ENCODE results near the gene PCDHA13.

The PCDHA13 gene

DNA sequence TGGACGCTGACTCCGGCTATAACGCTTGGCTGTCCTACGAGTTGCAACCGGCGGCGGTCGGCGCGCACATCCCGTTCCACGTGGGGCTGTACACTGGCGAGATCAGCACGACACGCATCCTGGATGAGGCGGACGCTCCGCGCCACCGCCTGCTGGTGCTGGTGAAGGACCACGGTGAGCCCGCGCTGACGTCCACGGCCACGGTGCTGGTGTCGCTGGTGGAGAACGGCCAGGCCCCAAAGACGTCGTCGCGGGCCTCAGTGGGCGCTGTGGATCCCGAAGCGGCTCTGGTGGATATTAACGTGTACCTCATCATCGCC, 4.7 kb upstream of the PCDHA13 start:
- H3K4me3 ChIP-seq (replicated peaks in 1 of 2; ENCODE audit: low read depth in 2 of 2, low read length in 2 of 2) = no peak overlapping the region
- TF ChIP-seq, protein P1, sequence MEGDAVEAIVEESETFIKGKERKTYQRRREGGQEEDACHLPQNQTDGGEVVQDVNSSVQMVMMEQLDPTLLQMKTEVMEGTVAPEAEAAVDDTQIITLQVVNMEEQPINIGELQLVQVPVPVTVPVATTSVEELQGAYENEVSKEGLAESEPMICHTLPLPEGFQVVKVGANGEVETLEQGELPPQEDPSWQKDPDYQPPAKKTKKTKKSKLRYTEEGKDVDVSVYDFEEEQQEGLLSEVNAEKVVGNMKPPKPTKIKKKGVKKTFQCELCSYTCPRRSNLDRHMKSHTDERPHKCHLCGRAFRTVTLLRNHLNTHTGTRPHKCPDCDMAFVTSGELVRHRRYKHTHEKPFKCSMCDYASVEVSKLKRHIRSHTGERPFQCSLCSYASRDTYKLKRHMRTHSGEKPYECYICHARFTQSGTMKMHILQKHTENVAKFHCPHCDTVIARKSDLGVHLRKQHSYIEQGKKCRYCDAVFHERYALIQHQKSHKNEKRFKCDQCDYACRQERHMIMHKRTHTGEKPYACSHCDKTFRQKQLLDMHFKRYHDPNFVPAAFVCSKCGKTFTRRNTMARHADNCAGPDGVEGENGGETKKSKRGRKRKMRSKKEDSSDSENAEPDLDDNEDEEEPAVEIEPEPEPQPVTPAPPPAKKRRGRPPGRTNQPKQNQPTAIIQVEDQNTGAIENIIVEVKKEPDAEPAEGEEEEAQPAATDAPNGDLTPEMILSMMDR (IDR thresholded peaks at IDR 0.05; ENCODE audit: low read depth, low read length) = no peak
- no peak for DNase-seq (ENCODE audit: low read depth in 2 of 2)

DNA sequence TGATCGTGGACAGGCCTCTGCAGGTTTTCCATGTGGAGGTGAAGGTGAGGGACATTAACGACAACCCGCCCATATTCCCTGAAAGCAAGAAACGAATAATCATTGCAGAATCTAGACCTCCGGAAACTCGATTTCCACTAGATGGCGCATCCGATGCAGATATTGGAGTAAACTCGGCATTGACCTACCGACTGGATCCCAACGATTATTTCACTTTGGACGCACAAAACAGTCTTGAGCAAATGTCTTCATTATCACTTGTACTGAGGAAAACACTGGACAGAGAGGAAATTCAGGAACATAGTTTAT, 621 bp downstream of the PCDHA13 start:
- TF ChIP-seq, protein P1 (IDR thresholded peaks at IDR 0.05; ENCODE audit: low read depth, low read length) = no peak
- H3K4me3 ChIP-seq (replicated peaks in 1 of 2; ENCODE audit: low read depth in 2 of 2, low read length in 2 of 2) = no peak overlapping the region
- DNase-seq (ENCODE audit: low read depth in 2 of 2) = peak in 1 of 2 donors; percentile 13

DNA sequence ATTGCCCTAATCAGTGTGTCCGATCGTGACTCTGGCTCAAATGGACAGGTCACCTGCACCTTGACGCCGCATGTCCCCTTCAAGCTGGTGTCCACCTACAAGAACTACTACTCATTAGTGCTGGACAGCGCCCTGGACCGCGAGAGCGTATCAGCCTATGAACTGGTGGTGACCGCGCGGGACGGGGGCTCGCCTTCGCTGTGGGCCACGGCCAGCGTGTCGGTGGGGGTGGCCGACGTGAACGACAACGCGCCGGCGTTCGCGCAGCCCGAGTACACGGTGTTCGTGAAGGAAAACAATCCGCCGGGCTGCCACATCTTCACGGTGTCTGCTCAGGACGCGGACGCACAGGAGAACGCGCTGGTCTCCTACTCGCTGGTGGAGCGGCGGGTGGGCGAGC, 1.4 kb downstream of the PCDHA13 start:
- H3K4me3 ChIP-seq (replicated peaks in 1 of 2; ENCODE audit: low read depth in 2 of 2, low read length in 2 of 2) = no peak overlapping the region
- TF ChIP-seq, protein P1 (IDR thresholded peaks at IDR 0.05; ENCODE audit: low read depth, low read length) = no peak
- DNase-seq (ENCODE audit: low read depth in 2 of 2) = no peak

DNA sequence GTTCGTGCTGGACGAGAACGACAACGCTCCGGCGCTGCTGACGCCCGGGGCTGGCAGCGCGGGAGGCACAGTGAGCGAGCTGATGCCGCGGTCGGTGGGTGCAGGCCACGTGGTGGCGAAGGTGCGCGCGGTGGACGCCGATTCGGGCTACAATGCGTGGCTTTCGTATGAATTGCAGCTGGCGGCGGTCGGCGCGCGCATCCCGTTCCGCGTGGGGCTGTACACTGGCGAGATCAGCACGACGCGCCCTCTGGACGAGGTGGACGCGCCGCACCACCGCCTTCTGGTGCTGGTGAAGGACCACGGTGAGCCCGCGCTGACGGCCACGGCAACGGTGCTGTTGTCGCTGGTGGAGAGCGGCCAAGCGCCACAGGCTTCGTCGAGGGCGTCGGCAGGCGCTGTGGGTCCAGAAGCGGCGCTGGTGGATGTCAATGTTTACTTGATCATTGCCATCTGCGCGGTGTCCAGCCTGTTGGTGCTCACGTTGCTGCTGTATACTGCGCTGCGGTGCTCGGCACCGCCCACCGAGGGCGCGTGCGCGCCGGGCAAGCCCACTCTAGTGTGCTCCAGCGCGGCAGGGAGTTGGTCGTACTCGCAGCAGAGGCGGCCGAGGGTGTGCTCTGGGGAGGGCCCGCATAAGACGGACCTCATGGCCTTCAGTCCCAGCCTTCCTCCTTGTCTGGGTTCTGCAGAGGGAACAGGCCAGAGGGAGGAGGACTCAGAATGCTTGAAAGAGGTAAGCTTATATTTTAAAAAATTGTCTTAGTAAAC, 2.2 kb downstream of the PCDHA13 start:
- DNase-seq (ENCODE audit: low read depth in 2 of 2) = no peak
- no peak overlapping the region for H3K4me3 ChIP-seq (replicated peaks in 1 of 2; ENCODE audit: low read depth in 2 of 2, low read length in 2 of 2)
- TF ChIP-seq, protein P1 (IDR thresholded peaks at IDR 0.05; ENCODE audit: low read depth, low read length) = no peak

DNA sequence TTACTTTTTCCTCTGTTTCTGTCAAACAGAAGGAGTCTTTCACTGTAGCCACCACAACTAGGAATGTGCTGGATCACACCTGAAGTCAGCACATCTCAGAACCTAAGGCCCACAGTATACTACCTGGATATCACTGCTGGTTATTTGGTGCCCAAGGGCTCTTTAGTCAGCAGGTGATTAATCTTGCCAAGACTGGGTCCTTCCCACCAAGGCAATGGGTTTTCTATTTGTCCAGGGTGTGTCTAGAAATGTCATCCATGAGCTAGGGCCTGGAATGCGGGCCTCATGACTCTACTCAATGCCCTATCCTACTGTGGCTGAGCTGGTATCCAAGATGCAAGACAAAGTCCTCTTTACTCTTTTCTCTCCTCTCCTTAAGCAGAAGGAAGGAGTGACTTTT, 34.4 kb downstream of the PCDHA13 start:
- no peak for DNase-seq (ENCODE audit: low read depth in 2 of 2)
- TF ChIP-seq, protein P1 (IDR thresholded peaks at IDR 0.05; ENCODE audit: low read depth, low read length) = no peak

DNA sequence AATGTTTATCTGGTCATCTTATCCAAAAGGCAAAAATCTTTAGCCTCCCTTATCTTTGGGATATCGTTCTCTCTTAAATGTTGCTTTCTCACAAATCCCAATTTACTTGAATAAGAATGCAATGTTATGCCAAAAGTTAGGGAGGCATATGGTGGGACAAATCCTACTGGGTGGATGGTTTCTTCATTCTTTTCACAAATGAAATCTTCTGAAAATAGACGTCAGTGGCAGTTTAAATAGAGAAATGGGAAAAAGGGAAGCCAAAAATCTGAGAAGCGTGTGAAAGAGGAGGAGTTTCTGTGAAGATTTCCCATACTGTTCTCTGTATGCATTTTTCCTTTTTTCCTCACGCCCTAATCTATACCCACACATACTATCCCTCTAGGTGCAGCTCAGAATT, 41.7 kb downstream of the PCDHA13 start:
- TF ChIP-seq, protein P1 (IDR thresholded peaks at IDR 0.05; ENCODE audit: low read depth, low read length) = no peak

More for the DNA sequence above, 34.4 kb downstream of the PCDHA13 start:
- H3K4me3 ChIP-seq (replicated peaks in 1 of 2; ENCODE audit: low read depth in 2 of 2, low read length in 2 of 2) = no peak overlapping the region

More for the DNA sequence above, 41.7 kb downstream of the PCDHA13 start:
- no peak for DNase-seq (ENCODE audit: low read depth in 2 of 2)
- H3K4me3 ChIP-seq (replicated peaks in 1 of 2; ENCODE audit: low read depth in 2 of 2, low read length in 2 of 2) = no peak overlapping the region

Measured in cardiac fibroblast (primary cell).